BE2C (cell line): ENCODE results near the gene THOC6.

Source experiments
- DNase-seq: peaks from one replicate; pipeline ENCODE4 v3.0.0-alpha.2; 2020
- H3K27me3 ChIP-seq: fragments of 250-450 bp; sonication (Bioruptor Pico); 2 replicates; pipeline ENCODE4 v1.5.1; 2020; ENCODE audit warnings: mild to moderate bottlenecking
- H3K36me3 ChIP-seq: fragments of 250-450 bp; sonication (Bioruptor Pico); 2 replicates; pipeline ENCODE4 v1.5.1; 2020; ENCODE audit warnings: mild to moderate bottlenecking
- H3K4me1 ChIP-seq: fragments of 250-450 bp; sonication (Bioruptor Pico); 2 replicates; pipeline ENCODE4 v1.5.1; 2020
- H3K4me3 ChIP-seq: 2 replicates; pipeline ENCODE4 v1.5.1; 2011; ENCODE audit warnings: low read depth, low read length
- H3K9me3 ChIP-seq: fragments of 250-450 bp; sonication (Bioruptor Pico); 2 replicates; pipeline ENCODE4 v1.5.1; 2020
- CTCF ChIP-seq: IDR thresholded peaks from 2 replicates; pipeline ENCODE4 v1.5.1; 2012; ENCODE audit warnings: mild to moderate bottlenecking, low read depth, low read length

THOC6 gene

GRCh38 chr16:3020604-3021448 lies 3.0 kb upstream of the THOC6 start:
- no peaks in the 10 kb centered on the region for H3K27me3 ChIP-seq
- H3K4me1 ChIP-seq = peaks cover 20% of the 10 kb centered on the region
- DNase-seq = peak; percentile 37
- H3K36me3 ChIP-seq = peaks cover 3% of the 10 kb centered on the region; the same call in 1 of the 2 replicates
- no peaks in the 10 kb centered on the region for H3K9me3 ChIP-seq
- TF ChIP-seq CTCF = no peak
- H3K4me3 ChIP-seq = peak overlapping the region; percentile 56

GRCh38 chr16:3021449-3022207 lies 2.2 kb upstream of the THOC6 start:
- peak; percentile 84 for DNase-seq

GRCh38 chr16:3022208-3022683 lies 1.6 kb upstream of the THOC6 start:
- Histone ChIP-seq H3K4me1 (peaks cover 20% of the 10 kb centered on the region), H3K27me3 (no peaks in the 10 kb centered on the region), H3K36me3 (peaks cover 17% of the 10 kb centered on the region), H3K4me3 (peak overlapping the region; percentile 91), H3K9me3 (no peaks in the 10 kb centered on the region)
- peak; percentile 82 for DNase-seq
- no peak for TF ChIP-seq CTCF

More at GRCh38 chr16:3021449-3022207, 2.2 kb upstream of the THOC6 start:
- Histone ChIP-seq H3K27me3 (no peaks in the 10 kb centered on the region), H3K4me3 (peak overlapping the region; percentile 56), H3K36me3 (peaks cover 11% of the 10 kb centered on the region), H3K9me3 (no peaks in the 10 kb centered on the region), H3K4me1 (peaks cover 20% of the 10 kb centered on the region)
- TF ChIP-seq CTCF = peak; percentile 44; the same call in 1 of the 2 replicates

- peak; percentile 57 for DNase-seq
- Histone ChIP-seq H3K36me3 (peaks cover 19% of the 10 kb centered on the region), H3K27me3 (no peaks in the 10 kb centered on the region), H3K9me3 (no peaks in the 10 kb centered on the region), H3K4me1 (peaks cover 21% of the 10 kb centered on the region), H3K4me3 (peak overlapping the region; percentile 91)
- TF ChIP-seq CTCF = no peak
These were observed 986 bp upstream of the THOC6 start for GRCh38 chr16:3022684-3023414.

- no peak for DNase-seq
- Histone ChIP-seq H3K9me3 (no peaks in the 10 kb centered on the region), H3K4me3 (peak overlapping the region; percentile 91), H3K36me3 (peaks cover 19% of the 10 kb centered on the region), H3K4me1 (peaks cover 24% of the 10 kb centered on the region), H3K27me3 (peaks cover 1% of the 10 kb centered on the region)
- TF ChIP-seq CTCF = no peak
These were observed 493 bp upstream of the THOC6 start for GRCh38 chr16:3023415-3023668.
